ENCODE measurements around the gene ACOT12. TPM values are rescaled to one million over a fixed set of nuclear protein-coding genes. Genes with fewer than 3 reads are reported as not detected.

Gene ACOT12
- polyA plus RNA-seq, 1 experiment, result 0.18 TPM

- peak overlapping the region; percentile 37 for H3K4me3 ChIP-seq (ENCODE audit: low read depth, low read length)
- POLR2A ChIA-PET, result no interaction called here
- DNase-seq (ENCODE audit: low read depth), result no peak
- TF ChIP-seq, protein P1, sequence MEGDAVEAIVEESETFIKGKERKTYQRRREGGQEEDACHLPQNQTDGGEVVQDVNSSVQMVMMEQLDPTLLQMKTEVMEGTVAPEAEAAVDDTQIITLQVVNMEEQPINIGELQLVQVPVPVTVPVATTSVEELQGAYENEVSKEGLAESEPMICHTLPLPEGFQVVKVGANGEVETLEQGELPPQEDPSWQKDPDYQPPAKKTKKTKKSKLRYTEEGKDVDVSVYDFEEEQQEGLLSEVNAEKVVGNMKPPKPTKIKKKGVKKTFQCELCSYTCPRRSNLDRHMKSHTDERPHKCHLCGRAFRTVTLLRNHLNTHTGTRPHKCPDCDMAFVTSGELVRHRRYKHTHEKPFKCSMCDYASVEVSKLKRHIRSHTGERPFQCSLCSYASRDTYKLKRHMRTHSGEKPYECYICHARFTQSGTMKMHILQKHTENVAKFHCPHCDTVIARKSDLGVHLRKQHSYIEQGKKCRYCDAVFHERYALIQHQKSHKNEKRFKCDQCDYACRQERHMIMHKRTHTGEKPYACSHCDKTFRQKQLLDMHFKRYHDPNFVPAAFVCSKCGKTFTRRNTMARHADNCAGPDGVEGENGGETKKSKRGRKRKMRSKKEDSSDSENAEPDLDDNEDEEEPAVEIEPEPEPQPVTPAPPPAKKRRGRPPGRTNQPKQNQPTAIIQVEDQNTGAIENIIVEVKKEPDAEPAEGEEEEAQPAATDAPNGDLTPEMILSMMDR (IDR thresholded peaks at IDR 0.05; ENCODE audit: insufficient read depth, low read depth, low read length), result no peak
- H3K36me3 ChIP-seq (ENCODE audit: control insufficient read depth, insufficient read depth, low read length), result no peaks in the 10 kb centered on the region
- CTCF ChIA-PET, result interaction anchor here (1.5 kb wide), 1 partner anchor 108 kb away, joined by 3 read pairs; no protein-coding TSS in a partner anchor
- H3K27me3 ChIP-seq (ENCODE audit: control insufficient read depth, insufficient read depth, low read length), result no peaks in the 10 kb centered on the region
Measured at GRCh38 chr5:81393430-81393782, 528 bp downstream of the ACOT12 start.

GRCh38 chr5:81389025-81389424 is 4.9 kb downstream of the ACOT12 start:
- CTCF ChIA-PET, result no interaction called here
- H3K27me3 ChIP-seq (ENCODE audit: control insufficient read depth, insufficient read depth, low read length), result no peaks in the 10 kb centered on the region
- DNase-seq (ENCODE audit: low read depth), result no peak
- POLR2A ChIA-PET, result no interaction called here
- H3K4me3 ChIP-seq (ENCODE audit: low read depth, low read length), result no peak overlapping the region
- TF ChIP-seq, protein P1 (IDR thresholded peaks at IDR 0.05; ENCODE audit: insufficient read depth, low read depth, low read length), result no peak
- H3K36me3 ChIP-seq (ENCODE audit: control insufficient read depth, insufficient read depth, low read length), result no peaks in the 10 kb centered on the region

DNA sequence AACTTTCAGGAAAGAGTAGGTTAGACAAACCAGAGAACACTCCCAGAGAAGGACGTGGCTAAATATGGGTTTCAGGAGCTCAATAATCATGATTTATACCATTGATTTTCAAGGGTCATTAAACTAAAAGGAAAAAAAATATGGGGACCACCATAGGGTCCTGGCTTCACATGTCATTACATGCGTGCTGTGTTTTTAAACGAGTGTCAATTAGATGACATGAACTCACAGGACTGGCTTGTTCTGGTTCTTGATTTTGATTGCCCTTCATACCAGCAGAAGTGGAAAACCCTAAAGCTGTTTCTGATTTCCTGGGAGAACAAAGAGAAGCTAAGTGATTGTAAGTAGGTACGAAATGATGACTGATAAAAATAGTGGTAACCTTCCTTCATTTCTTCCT is 5.8 kb downstream of the ACOT12 start:
- ChIA-PET POLR2A (no interaction called here), CTCF (no interaction called here)
- no peaks in the 10 kb centered on the region for H3K36me3 ChIP-seq (ENCODE audit: control insufficient read depth, insufficient read depth, low read length)

DNA sequence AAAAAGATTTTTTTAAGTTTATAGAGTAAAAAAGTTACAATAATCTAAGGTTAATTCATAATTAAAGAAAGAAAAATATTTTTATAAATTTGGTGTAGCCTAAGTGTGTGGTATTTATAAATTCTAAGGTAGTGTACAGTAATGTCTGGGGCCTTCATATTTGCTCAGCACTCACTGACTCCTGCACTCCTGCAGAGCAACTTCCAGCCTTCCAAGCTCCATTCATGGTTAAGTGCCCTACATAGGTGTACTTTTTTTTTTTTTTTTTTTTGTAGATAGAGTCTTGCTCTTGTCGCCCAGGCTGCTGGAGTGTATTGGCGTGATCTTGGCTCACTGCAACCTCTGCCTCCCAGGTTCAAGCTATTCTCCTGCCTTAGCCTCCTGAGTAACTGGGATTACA is 10.1 kb downstream of the ACOT12 start:
- POLR2A ChIA-PET, result interaction anchor here (0.6 kb wide), 1 partner anchor 46 kb away, joined by 4 read pairs; no protein-coding TSS in a partner anchor
- no peak for DNase-seq (ENCODE audit: low read depth)
- CTCF ChIA-PET, result no interaction called here
- TF ChIP-seq, protein P1 (IDR thresholded peaks at IDR 0.05; ENCODE audit: insufficient read depth, low read depth, low read length), result no peak
- no peaks in the 10 kb centered on the region for H3K36me3 ChIP-seq (ENCODE audit: control insufficient read depth, insufficient read depth, low read length)
- H3K27me3 ChIP-seq (ENCODE audit: control insufficient read depth, insufficient read depth, low read length), result no peaks in the 10 kb centered on the region
- no peak overlapping the region for H3K4me3 ChIP-seq (ENCODE audit: low read depth, low read length)

More for the DNA sequence above, 5.8 kb downstream of the ACOT12 start:
- DNase-seq (ENCODE audit: low read depth), result no peak
- no peak overlapping the region for H3K4me3 ChIP-seq (ENCODE audit: low read depth, low read length)
- no peaks in the 10 kb centered on the region for H3K27me3 ChIP-seq (ENCODE audit: control insufficient read depth, insufficient read depth, low read length)
- TF ChIP-seq, protein P1 (IDR thresholded peaks at IDR 0.05; ENCODE audit: insufficient read depth, low read depth, low read length), result no peak

GRCh38 chr5:81371354-81371876 is 22.5 kb downstream of the ACOT12 start:
- CTCF ChIA-PET, result no interaction called here
- POLR2A ChIA-PET, result no interaction called here
- no peak for DNase-seq (ENCODE audit: low read depth)
- Histone ChIP-seq H3K36me3 (ENCODE audit: control insufficient read depth, insufficient read depth, low read length) (no peaks in the 10 kb centered on the region), H3K27me3 (ENCODE audit: control insufficient read depth, insufficient read depth, low read length) (no peaks in the 10 kb centered on the region), H3K4me3 (ENCODE audit: low read depth, low read length) (no peak overlapping the region)
- TF ChIP-seq, protein P1 (IDR thresholded peaks at IDR 0.05; ENCODE audit: insufficient read depth, low read depth, low read length), result no peak
